ENCODE results near the gene PDE6G. TPM values are rescaled to one million over a fixed set of nuclear protein-coding genes. Genes with fewer than 3 reads are reported as not detected.

The PDE6G gene
- total RNA-seq, 1 donor from 2014 or later: 1.2 TPM

- Mint-ChIP-seq H3K4me1 (peaks cover 3% of the 10 kb centered on the region), H3K27me3 (no peaks in the 10 kb centered on the region), H3K27ac (no peak overlapping the region), H3K9me3 (no peaks in the 10 kb centered on the region), H3K36me3 (ENCODE audit: low read depth) (peaks cover 65% of the 10 kb centered on the region), H3K4me3 (no peak overlapping the region)
- no peak for DNase-seq
- intact Hi-C loops (cut with micrococcal nuclease): no loop called here
- ChIA-PET CTCF (no interaction called here), POLR2A (interaction anchor here (1.1 kb wide), 1 partner anchor 12 kb away, joined by 6 read pairs; the partner anchor contains the start of genes ARL16 and HGS)
- no peak for TF ChIP-seq CTCF (IDR thresholded peaks at IDR 0.05)
- ATAC-seq (ENCODE audit: low read depth): no peak
These were observed 39.5 kb upstream of the PDE6G start for GRCh38 chr17:81695801-81696200.

- H3K27ac Mint-ChIP-seq: no peak overlapping the region
- intact Hi-C loops (cut with micrococcal nuclease): no loop called here
- no peak for ATAC-seq (ENCODE audit: low read depth)
- no peaks in the 10 kb centered on the region for H3K27me3 Mint-ChIP-seq
- H3K4me1 Mint-ChIP-seq: no peaks in the 10 kb centered on the region
- ChIA-PET POLR2A (no interaction called here), CTCF (no interaction called here)
- H3K9me3 Mint-ChIP-seq: no peaks in the 10 kb centered on the region
- DNase-seq: no peak
- H3K4me3 Mint-ChIP-seq: no peak overlapping the region
- H3K36me3 Mint-ChIP-seq (ENCODE audit: low read depth): peaks cover 64% of the 10 kb centered on the region
- TF ChIP-seq CTCF (IDR thresholded peaks at IDR 0.05): no peak
These were observed 38.9 kb upstream of the PDE6G start for GRCh38 chr17:81695211-81695610.

- no peak overlapping the region for H3K27ac Mint-ChIP-seq
- no peak for TF ChIP-seq CTCF (IDR thresholded peaks at IDR 0.05)
- H3K4me3 Mint-ChIP-seq: no peak overlapping the region
- POLR2A ChIA-PET: no interaction called here
- H3K27me3 Mint-ChIP-seq: no peaks in the 10 kb centered on the region
- CTCF ChIA-PET: no interaction called here
- intact Hi-C loops (cut with micrococcal nuclease): no loop called here
- H3K4me1 Mint-ChIP-seq: no peaks in the 10 kb centered on the region
- ATAC-seq (ENCODE audit: low read depth) (no peak), DNase-seq (no peak)
- peaks cover 66% of the 10 kb centered on the region for H3K36me3 Mint-ChIP-seq (ENCODE audit: low read depth)
- no peaks in the 10 kb centered on the region for H3K9me3 Mint-ChIP-seq
These were observed 38.5 kb upstream of the PDE6G start for GRCh38 chr17:81694810-81695209.

- H3K4me1 Mint-ChIP-seq: no peaks in the 10 kb centered on the region
- no peak overlapping the region for H3K27ac Mint-ChIP-seq
- H3K27me3 Mint-ChIP-seq: no peaks in the 10 kb centered on the region
- intact Hi-C loops (cut with micrococcal nuclease): no loop called here
- no peak for ATAC-seq (ENCODE audit: low read depth)
- H3K36me3 Mint-ChIP-seq (ENCODE audit: low read depth): peaks cover 69% of the 10 kb centered on the region
- CTCF ChIA-PET: no interaction called here
- no peaks in the 10 kb centered on the region for H3K9me3 Mint-ChIP-seq
- no peak overlapping the region for H3K4me3 Mint-ChIP-seq
- POLR2A ChIA-PET: interaction anchor here (0.5 kb wide), 1 partner anchor 30 kb away, joined by 3 read pairs; no protein-coding TSS in a partner anchor
- no peak for DNase-seq
- no peak for TF ChIP-seq CTCF (IDR thresholded peaks at IDR 0.05)
These were observed 37.3 kb upstream of the PDE6G start for GRCh38 chr17:81693509-81694210.

- H3K9me3 Mint-ChIP-seq: no peaks in the 10 kb centered on the region
- H3K27me3 Mint-ChIP-seq: no peaks in the 10 kb centered on the region
- intact Hi-C loops (cut with micrococcal nuclease): no loop called here
- H3K4me1 Mint-ChIP-seq: peaks cover 2% of the 10 kb centered on the region
- POLR2A ChIA-PET: no interaction called here
- peaks cover 63% of the 10 kb centered on the region for H3K36me3 Mint-ChIP-seq (ENCODE audit: low read depth)
- no peak overlapping the region for H3K4me3 Mint-ChIP-seq
- TF ChIP-seq CTCF (IDR thresholded peaks at IDR 0.05): no peak
- CTCF ChIA-PET: no interaction called here
- H3K27ac Mint-ChIP-seq: no peak overlapping the region
- ATAC-seq (ENCODE audit: low read depth) (no peak), DNase-seq (no peak)
These were observed 35.3 kb upstream of the PDE6G start for GRCh38 chr17:81691608-81692007.
